ENCODE data around the gene CRYZL1. TPM values are rescaled to one million over a fixed set of nuclear protein-coding genes. Genes with fewer than 3 reads are reported as not detected.

Gene CRYZL1
- total RNA-seq, 120 experiments from 2014 or later, result 45.4 to 86.9 (median 65.7) TPM

Other genes starting within 250 kb of the CRYZL1 start
- gene IFNGR2, start 238.3 kb downstream of the CRYZL1 start, total RNA-seq, result 10 to 100 TPM; 21.7 to 70.3 (median 48.4) TPM
- gene TMEM50B, start 161.8 kb downstream of the CRYZL1 start, total RNA-seq, result 10 to 100 TPM; 34.8 to 77.4 (median 49.5) TPM
- 10 to 100 TPM in 22 of 120 experiments, 1 to 10 TPM in 98; 3.5 to 15.7 (median 8.5) TPM for gene DNAJC28, start 150.0 kb downstream of the CRYZL1 start, total RNA-seq
- 10 to 100 TPM; 35.5 to 78.5 (median 51.1) TPM for gene GART, start 99.6 kb downstream of the CRYZL1 start, total RNA-seq
- 100 to 1,000 TPM; 177 to 330 (median 263) TPM for gene SON, start 98.7 kb downstream of the CRYZL1 start, total RNA-seq
- 10 to 100 TPM in 115 of 120 experiments, 1 to 10 TPM in 5; 7.4 to 30.1 (median 16.4) TPM for gene DONSON, start 53.1 kb downstream of the CRYZL1 start, total RNA-seq
- gene ITSN1, start 760 bp upstream of the CRYZL1 start, total RNA-seq, result 100 to 1,000 TPM in 91 of 120 experiments, 10 to 100 TPM in 29; 55.2 to 156 (median 114) TPM

All from dorsolateral prefrontal cortex (tissue), 118 donors.